ENCODE results near the gene H2AZ2. TPM values are rescaled to one million over a fixed set of nuclear protein-coding genes. Genes with fewer than 3 reads are reported as not detected.

Gene H2AZ2
- total RNA-seq, 2 donors from 2014 or later: 111 to 146 TPM

GRCh38 chr7:44891791-44892190 lies 43.9 kb upstream of the H2AZ2 start:
- no peaks in the 10 kb centered on the region for H3K27me3 ChIP-seq (replicated peaks; ENCODE audit: insufficient read depth)
- TF ChIP-seq CTCF (IDR thresholded peaks at IDR 0.05) (no peak), POLR2AphosphoS5 (IDR thresholded peaks at IDR 0.05) (no peak), POLR2A (IDR thresholded peaks at IDR 0.05) (no peak)

GRCh38 chr7:44891372-44891771 lies 43.5 kb upstream of the H2AZ2 start:
- H3K36me3 ChIP-seq: no peaks in the 10 kb centered on the region
- no peak for TF ChIP-seq CTCF (IDR thresholded peaks at IDR 0.05)
- no peak for TF ChIP-seq POLR2A (IDR thresholded peaks at IDR 0.05)
- TF ChIP-seq POLR2AphosphoS5 (IDR thresholded peaks at IDR 0.05): no peak
- no peak overlapping the region for H3K4me3 ChIP-seq
- no peak for DNase-seq (ENCODE audit: low spot score)
- H3K9me3 ChIP-seq: no peaks in the 10 kb centered on the region
- H3K4me1 ChIP-seq (replicated peaks): no peaks in the 10 kb centered on the region
- intact Hi-C loops (cut with DNase I): no loop called here
- 53% methylated on average over 2 of the region's 2 CpGs for WGBS
- H3K27me3 ChIP-seq (replicated peaks; ENCODE audit: insufficient read depth): no peaks in the 10 kb centered on the region
- H3K27ac ChIP-seq: no peak overlapping the region

More at GRCh38 chr7:44891791-44892190, 43.9 kb upstream of the H2AZ2 start:
- H3K4me3 ChIP-seq: no peak overlapping the region
- H3K27ac ChIP-seq: no peak overlapping the region
- H3K9me3 ChIP-seq: no peaks in the 10 kb centered on the region
- no peak for DNase-seq (ENCODE audit: low spot score)
- intact Hi-C loops (cut with DNase I): no loop called here
- H3K4me1 ChIP-seq (replicated peaks): no peaks in the 10 kb centered on the region
- H3K36me3 ChIP-seq: no peaks in the 10 kb centered on the region
- WGBS: 94% methylated on average over 1 of the region's 1 CpG

- Histone ChIP-seq H3K27me3 (replicated peaks; ENCODE audit: insufficient read depth) (no peaks in the 10 kb centered on the region), H3K4me3 (no peak overlapping the region), H3K27ac (no peak overlapping the region), H3K36me3 (no peaks in the 10 kb centered on the region), H3K9me3 (no peaks in the 10 kb centered on the region), H3K4me1 (replicated peaks) (no peaks in the 10 kb centered on the region)
- WGBS: 87% methylated on average over 5 of the region's 5 CpGs
- intact Hi-C loops (cut with DNase I): loop anchor here (5.0 to 10.0 kb wide), 3 partner anchors 42 to 226 kb away; partner anchors contain the start of genes H2AZ2 and TBRG4
- DNase-seq (ENCODE audit: low spot score): no peak
- TF ChIP-seq CTCF (IDR thresholded peaks at IDR 0.05) (no peak), POLR2A (IDR thresholded peaks at IDR 0.05) (no peak), POLR2AphosphoS5 (IDR thresholded peaks at IDR 0.05) (no peak)
These were observed 41.3 kb upstream of the H2AZ2 start for GRCh38 chr7:44889086-44889781.

- intact Hi-C loops (cut with DNase I): loop anchor here (5.0 to 10.0 kb wide), 3 partner anchors 40 to 228 kb away; partner anchors contain the start of genes H2AZ2 and TBRG4
- no peaks in the 10 kb centered on the region for H3K36me3 ChIP-seq
- no peak overlapping the region for H3K27ac ChIP-seq
- TF ChIP-seq POLR2AphosphoS5 (IDR thresholded peaks at IDR 0.05) (no peak), CTCF (IDR thresholded peaks at IDR 0.05) (no peak), POLR2A (IDR thresholded peaks at IDR 0.05) (no peak)
- no peaks in the 10 kb centered on the region for H3K9me3 ChIP-seq
- WGBS: 91% methylated on average over 6 of the region's 6 CpGs
- DNase-seq (ENCODE audit: low spot score): no peak
- peaks cover 8% of the 10 kb centered on the region for H3K4me1 ChIP-seq (replicated peaks)
- no peak overlapping the region for H3K4me3 ChIP-seq
- no peaks in the 10 kb centered on the region for H3K27me3 ChIP-seq (replicated peaks; ENCODE audit: insufficient read depth)
These were observed 39.4 kb upstream of the H2AZ2 start for GRCh38 chr7:44887293-44887692.

Data from prostate gland (tissue), 2 donors.